ENCODE measurements around the gene DIAPH3. TPM values are rescaled to one million over a fixed set of nuclear protein-coding genes. Genes with fewer than 3 reads are reported as not detected.

Gene DIAPH3
- polyA plus RNA-seq, 1 donor from 2014 or later = 0.37 TPM

- no peak overlapping the region for H3K4me2 ChIP-seq (ENCODE audit: low read length)
- no peaks in the 10 kb centered on the region for H3F3A ChIP-seq (ENCODE audit: insufficient read depth, low read length, poor library complexity, severe bottlenecking)
- H2AFZ ChIP-seq (ENCODE audit: low read depth, low read length) = no peak overlapping the region
- no peak overlapping the region for H3K4me3 ChIP-seq (ENCODE audit: low read length)
- no peaks in the 10 kb centered on the region for H3K9me3 ChIP-seq (ENCODE audit: low read length)
- H4K20me1 ChIP-seq (ENCODE audit: insufficient read depth) = no peaks in the 10 kb centered on the region
- H3K79me2 ChIP-seq (replicated peaks; ENCODE audit: insufficient read depth, low read length) = no peaks in the 10 kb centered on the region
- TF ChIP-seq TAF1 (IDR thresholded peaks at IDR 0.05; ENCODE audit: low read depth) (no peak), SMC3 (conservative IDR thresholded peaks at IDR 0.05; ENCODE audit: poor library complexity) (no peak), POLR2AphosphoS5 (IDR thresholded peaks at IDR 0.05) (no peak), REST (IDR thresholded peaks at IDR 0.05; ENCODE audit: borderline replicate concordance) (no peak), CTCF (IDR thresholded peaks at IDR 0.05; ENCODE audit: poor library complexity, severe bottlenecking) (no peak), EP300 (conservative IDR thresholded peaks at IDR 0.05; ENCODE audit: poor library complexity, severe bottlenecking) (no peak), MXI1 (conservative IDR thresholded peaks at IDR 0.05; ENCODE audit: poor library complexity, severe bottlenecking) (no peak)
- no peaks in the 10 kb centered on the region for H3K9me2 ChIP-seq (ENCODE audit: insufficient read depth, low read length)
- H3K9ac ChIP-seq (ENCODE audit: low read length) = no peak overlapping the region
- no peaks in the 10 kb centered on the region for H3K27me3 ChIP-seq (ENCODE audit: insufficient read depth, low read depth, low read length)
- no peak overlapping the region for H3K27ac ChIP-seq (ENCODE audit: low read length)
- no peaks in the 10 kb centered on the region for H3K36me3 ChIP-seq (ENCODE audit: insufficient read depth, low read length)
Measured at GRCh38 chr13:59659981-59660380, 503.7 kb downstream of the DIAPH3 start.

GRCh38 chr13:59658738-59659330 lies 504.9 kb downstream of the DIAPH3 start:
- Histone ChIP-seq H3K27me3 (ENCODE audit: insufficient read depth, low read depth, low read length) (no peaks in the 10 kb centered on the region), H3K9ac (ENCODE audit: low read length) (no peak overlapping the region), H3K9me2 (ENCODE audit: insufficient read depth, low read length) (no peaks in the 10 kb centered on the region), H2AFZ (ENCODE audit: low read depth, low read length) (no peak overlapping the region), H3K36me3 (ENCODE audit: insufficient read depth, low read length) (no peaks in the 10 kb centered on the region), H3K9me3 (ENCODE audit: low read length) (no peaks in the 10 kb centered on the region), H3F3A (ENCODE audit: insufficient read depth, low read length, poor library complexity, severe bottlenecking) (no peaks in the 10 kb centered on the region), H3K27ac (ENCODE audit: low read length) (no peak overlapping the region), H3K4me2 (ENCODE audit: low read length) (no peak overlapping the region), H4K20me1 (ENCODE audit: insufficient read depth) (no peaks in the 10 kb centered on the region), H3K4me3 (ENCODE audit: low read length) (no peak overlapping the region), H3K79me2 (replicated peaks; ENCODE audit: insufficient read depth, low read length) (no peaks in the 10 kb centered on the region)
- no peak for TF ChIP-seq CTCF (IDR thresholded peaks at IDR 0.05; ENCODE audit: poor library complexity, severe bottlenecking)
- TF ChIP-seq REST (IDR thresholded peaks at IDR 0.05; ENCODE audit: borderline replicate concordance) = no peak
- TF ChIP-seq TAF1 (IDR thresholded peaks at IDR 0.05; ENCODE audit: low read depth) = no peak
- no peak for TF ChIP-seq EP300 (conservative IDR thresholded peaks at IDR 0.05; ENCODE audit: poor library complexity, severe bottlenecking)
- no peak for TF ChIP-seq RAD21 (conservative IDR thresholded peaks at IDR 0.05)
- TF ChIP-seq SMC3 (conservative IDR thresholded peaks at IDR 0.05; ENCODE audit: poor library complexity) = no peak
- no peak for TF ChIP-seq EZH2 (IDR thresholded peaks at IDR 0.05; ENCODE audit: borderline replicate concordance, insufficient read depth, low read length, poor library complexity, severe bottlenecking)
- no peak for TF ChIP-seq POLR2AphosphoS5 (IDR thresholded peaks at IDR 0.05)
- no peak for TF ChIP-seq MXI1 (conservative IDR thresholded peaks at IDR 0.05; ENCODE audit: poor library complexity, severe bottlenecking)
